ENCODE measurements around the gene ADH4.

DNA sequence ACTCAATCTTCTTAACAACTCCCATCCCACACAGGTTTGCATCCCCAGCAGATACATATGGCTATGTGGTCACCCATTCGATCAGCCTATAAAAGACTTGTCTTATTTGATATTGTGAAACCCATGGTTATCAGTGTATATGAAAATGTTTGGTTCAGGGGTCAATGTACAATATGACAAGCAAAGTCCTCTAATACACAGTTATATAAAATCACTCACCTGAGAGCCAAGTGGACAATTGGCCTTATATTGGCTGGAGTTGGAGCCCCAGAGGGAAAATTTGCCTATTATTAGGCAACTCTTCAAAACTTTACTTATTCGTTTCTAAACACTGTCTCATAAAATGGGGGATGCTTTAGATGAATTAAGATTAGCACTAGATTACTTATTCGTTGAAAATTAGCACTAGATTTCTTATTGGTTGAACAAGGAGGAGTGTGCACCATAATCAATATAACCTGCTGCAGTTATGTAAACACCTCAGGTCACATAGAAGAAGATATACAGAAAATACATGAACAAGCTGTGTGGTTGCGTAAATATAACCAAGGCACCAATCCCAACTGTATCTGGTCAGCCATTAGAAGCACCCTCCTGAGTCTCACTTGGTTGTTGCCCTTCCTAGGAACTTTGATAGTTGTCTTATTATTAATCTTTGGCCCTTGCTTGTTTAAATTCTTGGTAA, 10.7 kb upstream of the ADH4 start:
- TF ChIP-seq, protein P1, sequence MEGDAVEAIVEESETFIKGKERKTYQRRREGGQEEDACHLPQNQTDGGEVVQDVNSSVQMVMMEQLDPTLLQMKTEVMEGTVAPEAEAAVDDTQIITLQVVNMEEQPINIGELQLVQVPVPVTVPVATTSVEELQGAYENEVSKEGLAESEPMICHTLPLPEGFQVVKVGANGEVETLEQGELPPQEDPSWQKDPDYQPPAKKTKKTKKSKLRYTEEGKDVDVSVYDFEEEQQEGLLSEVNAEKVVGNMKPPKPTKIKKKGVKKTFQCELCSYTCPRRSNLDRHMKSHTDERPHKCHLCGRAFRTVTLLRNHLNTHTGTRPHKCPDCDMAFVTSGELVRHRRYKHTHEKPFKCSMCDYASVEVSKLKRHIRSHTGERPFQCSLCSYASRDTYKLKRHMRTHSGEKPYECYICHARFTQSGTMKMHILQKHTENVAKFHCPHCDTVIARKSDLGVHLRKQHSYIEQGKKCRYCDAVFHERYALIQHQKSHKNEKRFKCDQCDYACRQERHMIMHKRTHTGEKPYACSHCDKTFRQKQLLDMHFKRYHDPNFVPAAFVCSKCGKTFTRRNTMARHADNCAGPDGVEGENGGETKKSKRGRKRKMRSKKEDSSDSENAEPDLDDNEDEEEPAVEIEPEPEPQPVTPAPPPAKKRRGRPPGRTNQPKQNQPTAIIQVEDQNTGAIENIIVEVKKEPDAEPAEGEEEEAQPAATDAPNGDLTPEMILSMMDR (IDR thresholded peaks at IDR 0.05), result no peak
- no peak for TF ChIP-seq POLR2A (IDR thresholded peaks at IDR 0.05)

All from esophagus squamous epithelium (tissue), 4 donors.